ENCODE measurements around the gene IGSF9B.

DNA sequence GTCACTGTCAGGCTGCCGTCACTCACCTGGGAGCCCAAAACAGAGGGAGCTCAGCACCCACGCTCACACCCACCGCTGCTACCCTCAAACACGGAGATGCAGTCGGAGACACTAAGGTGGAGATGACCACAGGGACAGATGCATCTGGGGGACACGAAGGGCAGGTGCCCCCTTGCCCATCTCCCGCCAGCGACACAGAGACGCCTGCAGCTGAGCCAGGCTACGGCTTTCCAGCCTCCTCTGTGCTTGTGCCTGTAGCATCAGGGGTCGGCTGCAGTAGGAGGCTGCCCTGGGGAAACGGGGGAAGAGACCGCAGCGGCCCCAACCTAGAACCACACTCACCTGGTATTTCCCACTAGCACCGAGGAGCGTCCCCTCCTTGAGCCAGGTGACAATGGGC lies 19.3 kb downstream of the IGSF9B start:
- TF ChIP-seq NFIC (IDR thresholded peaks at IDR 0.05) = no peak
- no peak for TF ChIP-seq CEBPB (IDR thresholded peaks at IDR 0.05)
- TF ChIP-seq, protein P1, sequence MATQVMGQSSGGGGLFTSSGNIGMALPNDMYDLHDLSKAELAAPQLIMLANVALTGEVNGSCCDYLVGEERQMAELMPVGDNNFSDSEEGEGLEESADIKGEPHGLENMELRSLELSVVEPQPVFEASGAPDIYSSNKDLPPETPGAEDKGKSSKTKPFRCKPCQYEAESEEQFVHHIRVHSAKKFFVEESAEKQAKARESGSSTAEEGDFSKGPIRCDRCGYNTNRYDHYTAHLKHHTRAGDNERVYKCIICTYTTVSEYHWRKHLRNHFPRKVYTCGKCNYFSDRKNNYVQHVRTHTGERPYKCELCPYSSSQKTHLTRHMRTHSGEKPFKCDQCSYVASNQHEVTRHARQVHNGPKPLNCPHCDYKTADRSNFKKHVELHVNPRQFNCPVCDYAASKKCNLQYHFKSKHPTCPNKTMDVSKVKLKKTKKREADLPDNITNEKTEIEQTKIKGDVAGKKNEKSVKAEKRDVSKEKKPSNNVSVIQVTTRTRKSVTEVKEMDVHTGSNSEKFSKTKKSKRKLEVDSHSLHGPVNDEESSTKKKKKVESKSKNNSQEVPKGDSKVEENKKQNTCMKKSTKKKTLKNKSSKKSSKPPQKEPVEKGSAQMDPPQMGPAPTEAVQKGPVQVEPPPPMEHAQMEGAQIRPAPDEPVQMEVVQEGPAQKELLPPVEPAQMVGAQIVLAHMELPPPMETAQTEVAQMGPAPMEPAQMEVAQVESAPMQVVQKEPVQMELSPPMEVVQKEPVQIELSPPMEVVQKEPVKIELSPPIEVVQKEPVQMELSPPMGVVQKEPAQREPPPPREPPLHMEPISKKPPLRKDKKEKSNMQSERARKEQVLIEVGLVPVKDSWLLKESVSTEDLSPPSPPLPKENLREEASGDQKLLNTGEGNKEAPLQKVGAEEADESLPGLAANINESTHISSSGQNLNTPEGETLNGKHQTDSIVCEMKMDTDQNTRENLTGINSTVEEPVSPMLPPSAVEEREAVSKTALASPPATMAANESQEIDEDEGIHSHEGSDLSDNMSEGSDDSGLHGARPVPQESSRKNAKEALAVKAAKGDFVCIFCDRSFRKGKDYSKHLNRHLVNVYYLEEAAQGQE (IDR thresholded peaks at IDR 0.05; ENCODE audit: low read depth) = no peak
- TF ChIP-seq EP300 (IDR thresholded peaks at IDR 0.05; ENCODE audit: borderline replicate concordance) = no peak
- no peak for TF ChIP-seq EGR1 (IDR thresholded peaks at IDR 0.05)
- TF ChIP-seq YY1 (IDR thresholded peaks at IDR 0.05; ENCODE audit: low read depth) = no peak
- TF ChIP-seq, protein P2, sequence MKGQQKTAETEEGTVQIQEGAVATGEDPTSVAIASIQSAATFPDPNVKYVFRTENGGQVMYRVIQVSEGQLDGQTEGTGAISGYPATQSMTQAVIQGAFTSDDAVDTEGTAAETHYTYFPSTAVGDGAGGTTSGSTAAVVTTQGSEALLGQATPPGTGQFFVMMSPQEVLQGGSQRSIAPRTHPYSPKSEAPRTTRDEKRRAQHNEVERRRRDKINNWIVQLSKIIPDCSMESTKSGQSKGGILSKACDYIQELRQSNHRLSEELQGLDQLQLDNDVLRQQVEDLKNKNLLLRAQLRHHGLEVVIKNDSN (IDR thresholded peaks at IDR 0.05) = no peak
- no peak for TF ChIP-seq TAF1 (IDR thresholded peaks at IDR 0.05; ENCODE audit: low read depth)
- TF ChIP-seq FOXM1 (IDR thresholded peaks at IDR 0.05; ENCODE audit: borderline replicate concordance, low read depth) = no peak
- no peak for TF ChIP-seq TEAD4 (IDR thresholded peaks at IDR 0.05)

All from Ishikawa (cell line).